AG04450 (cell line): ENCODE results near the gene ATP5ME. TPM values are rescaled to one million over a fixed set of nuclear protein-coding genes. Genes with fewer than 3 reads are reported as not detected.
"Not testable (repeated sequence)": the region's sequence is repeated elsewhere in the genome, so short reads cannot be mapped to it uniquely, and the experiment has no call there.

Source experiments
- CTCF ChIA-PET: fragments of 300-600, 350-600 bp; formaldehyde crosslinking; extraction: SDS; loops from one replicate; lab custom pipeline; 2022; ENCODE audit warnings: antibody characterized with exemption, inconsistent platforms; lab: Charles Lee
- POLR2A ChIA-PET: fragments of 350-600 bp; formaldehyde crosslinking; extraction: SDS; loops from one replicate; lab custom pipeline; 2021; ENCODE audit warnings: antibody characterized with exemption, inconsistent platforms; lab: Yijun Ruan, JAX
- DNase-seq: peaks from one replicate; pipeline ENCODE4 v3.0.0-alpha.2; 2011; ENCODE audit warnings: low read depth, low spot score
- H3K27ac ChIP-seq: one replicate; pipeline ENCODE4 v1.5.1; 2012; ENCODE audit warnings: low read depth, low read length, control low read depth
- H3K27me3 ChIP-seq: one replicate; pipeline ENCODE4 v1.6.0; 2012; ENCODE audit warnings: low read length; ENCODE audit not compliant: control insufficient read depth, insufficient read depth
- H3K4me3 ChIP-seq: 2 replicates; pipeline ENCODE4 v1.5.1; 2011; ENCODE audit warnings: mild to moderate bottlenecking, low read depth, low read length, control low read depth
- H3K9me3 ChIP-seq: 2 replicates; pipeline ENCODE4 v1.5.1; 2012; ENCODE audit warnings: low read length; ENCODE audit not compliant: control insufficient read depth, insufficient read depth
- polyA plus RNA-seq: library from polyadenylated mRNA; depleted of rRNA; stranded (reverse); fragments of >200 nt; gene quantifications from 2 replicates; pipeline ENCODE4 v1.2.3, GENCODE V29; 2011
- TF ChIP-seq, protein P1 (sequence below): IDR thresholded peaks from 2 replicates; pipeline ENCODE4 v1.5.1; 2011; ENCODE audit warnings: low read depth, low read length, control low read depth, inconsistent platforms

Gene ATP5ME
- polyA plus RNA-seq, 1 experiment = 262 TPM

DNA sequence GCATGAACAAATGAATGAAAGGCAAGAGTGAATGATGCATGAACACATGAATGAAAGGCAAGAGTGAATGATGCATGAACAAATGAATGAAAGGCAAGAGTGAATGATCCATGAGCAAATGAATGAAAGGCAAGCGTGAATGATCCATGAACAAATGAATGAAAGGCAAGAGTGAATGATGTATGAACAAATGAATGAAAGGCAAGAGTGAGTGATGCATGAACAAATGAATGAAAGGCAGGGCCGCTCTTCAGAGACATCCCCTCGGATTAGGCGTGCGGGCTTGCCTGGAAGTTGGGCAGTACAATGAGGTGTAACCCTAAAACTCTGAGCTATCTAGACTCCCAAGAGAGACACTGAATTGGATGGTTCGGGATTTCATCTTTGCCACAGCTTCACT, 35.3 kb upstream of the ATP5ME start:
- Histone ChIP-seq H3K4me3 (no peak overlapping the region), H3K27me3 (no peaks in the 10 kb centered on the region), H3K27ac (no peak overlapping the region), H3K9me3 (peaks cover 4% of the 10 kb centered on the region; the same call in 1 of the 2 replicates)
- DNase-seq = no peak
- CTCF ChIA-PET = no interaction called here
- TF ChIP-seq, protein P1, sequence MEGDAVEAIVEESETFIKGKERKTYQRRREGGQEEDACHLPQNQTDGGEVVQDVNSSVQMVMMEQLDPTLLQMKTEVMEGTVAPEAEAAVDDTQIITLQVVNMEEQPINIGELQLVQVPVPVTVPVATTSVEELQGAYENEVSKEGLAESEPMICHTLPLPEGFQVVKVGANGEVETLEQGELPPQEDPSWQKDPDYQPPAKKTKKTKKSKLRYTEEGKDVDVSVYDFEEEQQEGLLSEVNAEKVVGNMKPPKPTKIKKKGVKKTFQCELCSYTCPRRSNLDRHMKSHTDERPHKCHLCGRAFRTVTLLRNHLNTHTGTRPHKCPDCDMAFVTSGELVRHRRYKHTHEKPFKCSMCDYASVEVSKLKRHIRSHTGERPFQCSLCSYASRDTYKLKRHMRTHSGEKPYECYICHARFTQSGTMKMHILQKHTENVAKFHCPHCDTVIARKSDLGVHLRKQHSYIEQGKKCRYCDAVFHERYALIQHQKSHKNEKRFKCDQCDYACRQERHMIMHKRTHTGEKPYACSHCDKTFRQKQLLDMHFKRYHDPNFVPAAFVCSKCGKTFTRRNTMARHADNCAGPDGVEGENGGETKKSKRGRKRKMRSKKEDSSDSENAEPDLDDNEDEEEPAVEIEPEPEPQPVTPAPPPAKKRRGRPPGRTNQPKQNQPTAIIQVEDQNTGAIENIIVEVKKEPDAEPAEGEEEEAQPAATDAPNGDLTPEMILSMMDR = no peak
- POLR2A ChIA-PET = no interaction called here

DNA sequence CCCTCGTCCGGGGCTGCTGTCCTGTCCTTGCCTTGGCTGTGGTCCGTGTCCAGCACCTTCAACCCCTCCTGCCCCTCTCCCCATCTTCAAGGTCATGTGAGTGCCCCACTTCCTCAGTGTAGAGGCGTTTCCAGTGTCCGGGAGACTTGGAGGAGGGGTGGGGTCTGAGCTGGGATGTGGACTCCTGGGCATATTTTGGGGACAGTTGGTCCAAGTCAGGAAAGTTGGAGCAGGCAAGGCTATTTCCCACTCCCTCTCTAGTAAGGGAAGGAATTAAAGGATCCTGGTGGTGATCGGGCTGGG, 34.5 kb upstream of the ATP5ME start:
- Histone ChIP-seq H3K9me3 (no peaks in the 10 kb centered on the region; the same call in 1 of the 2 replicates), H3K4me3 (peak overlapping the region; percentile 15), H3K27me3 (no peaks in the 10 kb centered on the region), H3K27ac (no peak overlapping the region)
- TF ChIP-seq, protein P1 = no peak
- ChIA-PET CTCF (no interaction called here), POLR2A (no interaction called here)
- no peak for DNase-seq

DNA sequence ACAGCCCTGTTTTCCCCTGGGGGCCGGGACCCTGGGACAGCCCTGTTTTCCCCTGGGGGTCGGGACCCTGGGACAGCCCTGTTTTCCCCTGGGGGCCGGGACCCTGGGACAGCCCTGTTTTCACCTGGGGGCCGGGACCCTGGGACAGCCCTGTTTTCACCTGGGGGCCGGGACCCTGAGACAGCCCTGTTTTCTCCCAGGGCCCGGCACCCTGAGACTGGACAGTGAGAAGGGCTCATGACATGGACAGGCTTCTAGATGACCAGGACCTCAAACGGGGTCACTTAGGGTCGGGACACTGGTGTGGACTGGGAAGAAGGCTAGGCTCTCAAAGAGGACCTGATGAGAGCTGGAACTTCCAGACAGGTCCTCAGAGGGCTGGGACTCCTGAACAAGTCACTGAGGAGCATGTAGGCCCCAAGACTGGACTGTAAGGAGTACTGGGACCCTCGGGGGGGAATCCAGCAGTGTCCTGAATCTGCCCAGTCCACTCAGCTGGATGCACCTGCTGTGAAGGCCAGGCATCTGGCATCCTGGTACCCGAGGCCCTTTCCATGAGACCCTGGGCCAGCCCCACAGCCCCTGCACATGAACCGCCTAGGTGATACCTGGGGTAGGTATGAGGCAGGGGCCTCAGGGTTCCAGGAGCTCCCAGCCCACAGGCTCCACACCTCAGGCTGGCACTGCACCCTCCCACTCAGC, 34.0 kb upstream of the ATP5ME start:
- H3K4me3 ChIP-seq = peak overlapping the region; percentile 15
- POLR2A ChIA-PET = no interaction called here
- no peaks in the 10 kb centered on the region; the same call in 1 of the 2 replicates for H3K9me3 ChIP-seq
- DNase-seq = no peak
- TF ChIP-seq, protein P1 = no peak
- no peaks in the 10 kb centered on the region for H3K27me3 ChIP-seq
- H3K27ac ChIP-seq = no peak overlapping the region
- CTCF ChIA-PET = interaction anchor here (1.4 kb wide), 1 partner anchor 34 kb away, joined by 7 read pairs; no protein-coding TSS in a partner anchor

- peaks cover 2% of the 10 kb centered on the region for H3K27me3 ChIP-seq
- H3K27ac ChIP-seq = no peak overlapping the region
- TF ChIP-seq, protein P1 = no peak
- no peaks in the 10 kb centered on the region; the same call in 1 of the 2 replicates for H3K9me3 ChIP-seq
- no peak for DNase-seq
- ChIA-PET CTCF (interaction anchor here (1.4 kb wide), 1 partner anchor 35 kb away, joined by 7 read pairs; no protein-coding TSS in a partner anchor), POLR2A (no interaction called here)
- H3K4me3 ChIP-seq = peak overlapping the region; percentile 78
Measured at GRCh38 chr4:706834-707598, 32.9 kb upstream of the ATP5ME start.

DNA sequence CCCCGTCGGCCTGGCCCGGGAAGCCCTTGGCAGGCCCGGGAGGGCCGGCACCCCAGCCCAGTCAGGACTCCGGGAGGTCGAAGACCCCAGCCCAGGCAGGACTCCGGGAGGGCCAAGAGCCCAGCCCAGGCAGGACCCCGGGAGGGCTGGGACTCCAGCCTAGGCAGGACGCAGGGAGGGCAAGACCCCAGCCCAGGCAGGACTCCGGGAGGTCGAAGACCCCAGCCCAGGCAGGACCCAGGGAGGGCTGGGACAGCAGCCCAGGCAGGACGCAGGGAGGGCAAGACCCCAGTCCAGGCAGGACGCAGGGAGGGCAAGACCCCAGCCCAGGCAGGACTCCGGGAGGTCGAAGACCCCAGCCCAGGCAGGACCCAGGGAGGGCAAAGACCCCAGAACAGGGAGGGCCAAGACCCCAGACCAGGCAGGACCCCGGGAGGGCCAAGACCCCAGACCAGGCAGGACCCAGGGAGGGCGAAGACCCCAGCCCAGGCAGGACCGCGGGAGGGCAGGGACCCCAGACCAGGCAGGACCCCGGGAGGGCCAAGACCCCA, 32.1 kb upstream of the ATP5ME start:
- POLR2A ChIA-PET, CTCF ChIA-PET: not testable (repeated sequence)

More for the DNA sequence above, 32.1 kb upstream of the ATP5ME start:
- H3K27me3 ChIP-seq, DNase-seq, H3K9me3 ChIP-seq, H3K27ac ChIP-seq: not testable (repeated sequence)
- peak overlapping the region; percentile 78 for H3K4me3 ChIP-seq
